Mucosa of rectum (tissue), 2 donors: ENCODE results near the gene AMOT.

ENCODE experiments used
- H3K27ac ChIP-seq, 2 donors: one replicate each; pipeline ENCODE4 v1.7.0; 2013; ENCODE audit warnings: inconsistent platforms in 2 of 2, low read depth in 2 of 2, low read length in 2 of 2
- H3K27me3 ChIP-seq, 2 donors: one replicate each; pipeline ENCODE4 v1.7.0; 2013; ENCODE audit warnings: low read length in 2 of 2; ENCODE audit not compliant: control insufficient read depth in 2 of 2, insufficient read depth in 2 of 2
- H3K36me3 ChIP-seq, 2 donors: one replicate each; pipeline ENCODE4 v1.7.0; 2013; ENCODE audit warnings: low read length in 2 of 2; ENCODE audit not compliant: control insufficient read depth in 2 of 2, insufficient read depth in 2 of 2
- H3K4me1 ChIP-seq, 2 donors: one replicate each; pipeline ENCODE4 v1.7.0; 2013; ENCODE audit warnings: low read length in 2 of 2, mild to moderate bottlenecking in 1 of 2; ENCODE audit not compliant: control insufficient read depth in 2 of 2, insufficient read depth in 2 of 2
- H3K4me3 ChIP-seq, 2 donors: one replicate each; pipeline ENCODE4 v1.7.0; 2013; ENCODE audit warnings: low read length in 2 of 2
- H3K9ac ChIP-seq, 2 donors: one replicate each; pipeline ENCODE4 v1.7.0; 2013; ENCODE audit warnings: low read length in 2 of 2, low read depth in 1 of 2, mild to moderate bottlenecking in 1 of 2
- H3K9me3 ChIP-seq, 2 donors: one replicate each; pipeline ENCODE4 v1.7.0; 2013; ENCODE audit warnings: low read length in 2 of 2; ENCODE audit not compliant: control insufficient read depth in 2 of 2
- donor health status: healthy.
- donor health status: Normal muscosa, but diverticular disease.

AMOT gene

DNA sequence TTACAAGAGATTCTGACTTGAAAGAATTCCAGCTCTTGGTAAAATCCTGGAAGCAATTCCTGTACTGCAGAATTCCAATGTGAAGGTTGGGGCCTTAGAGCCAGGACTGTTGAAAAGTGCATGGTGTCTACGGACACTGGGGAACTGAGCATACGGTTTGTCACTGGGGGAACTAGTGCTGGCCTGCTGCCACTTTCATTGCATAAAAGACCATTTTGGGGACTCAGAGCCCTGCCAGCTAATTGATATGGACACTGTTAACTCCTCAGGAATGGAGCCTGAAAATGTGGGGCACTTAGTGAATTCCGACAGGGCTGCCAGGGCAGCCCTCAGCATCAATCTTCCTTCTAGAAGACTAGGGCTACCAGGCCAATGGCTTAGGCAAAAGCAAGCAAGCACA is 55.9 kb downstream of the AMOT start:
- Histone ChIP-seq H3K9ac (no peak overlapping the region), H3K4me3 (no peak overlapping the region), H3K4me1 (no peaks in the 10 kb centered on the region), H3K36me3 (no peaks in the 10 kb centered on the region), H3K9me3 (no peaks in the 10 kb centered on the region), H3K27me3 (peaks cover 0 to 3% of the 10 kb centered on the region in 2 donors), H3K27ac (no peak overlapping the region)

DNA sequence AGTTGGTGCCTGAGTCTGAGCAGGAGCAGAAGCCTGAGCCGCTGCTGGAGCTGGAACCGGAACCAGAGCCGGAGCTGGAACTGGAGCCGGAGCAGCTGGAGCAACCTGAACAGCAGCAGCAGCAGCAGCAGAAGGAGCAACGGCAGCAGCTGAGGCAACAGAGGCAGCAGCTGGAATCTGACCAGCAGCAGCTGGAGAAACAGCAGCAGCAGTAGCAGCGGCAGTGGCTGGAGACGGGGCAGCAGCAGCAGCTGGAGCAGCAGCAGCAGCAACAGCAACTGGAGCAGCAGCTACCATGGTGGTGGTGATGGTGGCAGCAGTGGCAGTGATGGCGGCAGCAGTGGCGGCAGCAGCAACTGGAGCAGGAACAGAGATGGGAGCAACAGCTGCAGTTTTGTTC is 61.5 kb downstream of the AMOT start:
- H3K27me3 ChIP-seq, result no peaks in the 10 kb centered on the region
- no peaks in the 10 kb centered on the region for H3K9me3 ChIP-seq
- H3K36me3 ChIP-seq, result peaks cover 0 to 3% of the 10 kb centered on the region in 2 donors
- H3K27ac ChIP-seq, result no peak overlapping the region
- H3K9ac ChIP-seq, result no peak overlapping the region
- no peaks in the 10 kb centered on the region for H3K4me1 ChIP-seq
- H3K4me3 ChIP-seq, result no peak overlapping the region

DNA sequence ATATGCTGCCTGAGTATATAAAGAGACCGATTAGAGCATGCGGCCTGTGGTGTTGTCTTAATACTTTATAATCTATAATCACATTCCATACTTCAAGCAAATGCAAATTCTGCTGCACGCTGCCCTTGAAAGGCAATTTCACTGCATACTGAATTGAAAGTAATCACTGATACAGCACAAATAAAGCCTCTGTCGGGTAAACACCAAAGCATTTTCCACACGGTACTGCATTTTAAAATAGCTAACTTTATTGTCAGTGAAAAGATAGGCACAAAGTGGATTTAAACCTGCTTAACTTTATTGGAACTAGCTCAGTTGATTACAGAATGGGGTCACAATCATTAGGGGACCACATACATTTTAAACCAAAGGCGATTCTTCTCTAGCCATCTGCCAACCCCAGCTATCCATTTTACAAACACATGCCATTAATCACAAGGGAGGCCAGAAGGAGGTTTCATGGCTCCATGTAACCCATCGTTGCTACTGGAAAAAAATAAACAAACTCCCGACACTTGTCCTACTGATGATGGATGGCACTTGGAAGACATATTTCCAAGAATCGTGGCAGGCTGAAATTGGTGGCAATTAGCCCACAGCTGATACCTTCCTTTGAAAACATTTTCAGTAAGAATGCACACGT is 65.9 kb downstream of the AMOT start:
- H3K27ac ChIP-seq, result no peak overlapping the region
- no peaks in the 10 kb centered on the region for H3K4me1 ChIP-seq
- H3K9me3 ChIP-seq, result no peaks in the 10 kb centered on the region
- H3K36me3 ChIP-seq, result peaks cover 0 to 3% of the 10 kb centered on the region in 2 donors
- H3K9ac ChIP-seq, result no peak overlapping the region
- H3K4me3 ChIP-seq, result no peak overlapping the region
- H3K27me3 ChIP-seq, result no peaks in the 10 kb centered on the region

DNA sequence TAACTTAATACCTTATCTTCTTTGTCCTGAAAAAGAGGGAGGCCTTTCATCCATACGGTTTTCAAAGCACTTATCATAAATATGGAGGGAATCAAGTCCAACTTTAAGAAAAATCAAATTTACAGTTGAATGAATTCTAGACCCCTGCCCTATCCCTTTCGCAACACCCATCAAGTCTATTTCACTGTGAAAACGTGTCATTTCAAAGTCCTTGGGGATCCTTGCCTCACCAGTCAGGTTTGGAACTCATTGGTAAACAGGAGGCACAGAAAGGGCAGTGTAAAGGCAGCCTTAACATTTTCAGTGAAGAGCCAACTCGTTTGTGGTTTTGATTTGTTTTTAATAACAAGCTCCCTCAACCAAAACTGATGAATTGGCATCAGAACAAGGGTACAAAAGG is 66.5 kb downstream of the AMOT start:
- H3K27ac ChIP-seq, result no peak overlapping the region
- H3K4me1 ChIP-seq, result no peaks in the 10 kb centered on the region
- H3K9ac ChIP-seq, result no peak overlapping the region
- H3K27me3 ChIP-seq, result no peaks in the 10 kb centered on the region
- H3K4me3 ChIP-seq, result no peak overlapping the region
- H3K9me3 ChIP-seq, result no peaks in the 10 kb centered on the region
- no peaks in the 10 kb centered on the region for H3K36me3 ChIP-seq

DNA sequence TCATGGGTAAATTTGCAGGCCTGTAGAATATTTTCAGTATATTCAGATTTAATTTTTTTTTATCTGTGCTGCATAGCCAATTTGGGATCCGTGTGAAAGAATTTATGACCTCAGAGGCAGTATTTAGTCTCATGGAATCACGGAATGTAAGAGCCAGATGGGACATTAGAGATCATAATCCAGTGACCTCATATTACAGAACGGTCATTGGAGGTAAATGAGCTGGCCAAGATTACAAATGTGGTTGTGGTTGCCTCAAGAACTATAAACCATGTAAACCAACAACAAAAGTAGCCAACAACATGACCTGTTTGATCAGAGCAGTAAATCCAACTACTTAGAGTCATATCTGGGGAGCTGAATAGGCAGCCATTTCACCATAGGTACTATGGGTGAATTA is 71.6 kb downstream of the AMOT start:
- H3K4me1 ChIP-seq, result no peaks in the 10 kb centered on the region
- no peak overlapping the region for H3K9ac ChIP-seq
- H3K9me3 ChIP-seq, result no peaks in the 10 kb centered on the region
- H3K36me3 ChIP-seq, result no peaks in the 10 kb centered on the region
- no peak overlapping the region for H3K27ac ChIP-seq
- H3K4me3 ChIP-seq, result no peak overlapping the region
- H3K27me3 ChIP-seq, result peaks cover 0 to 2% of the 10 kb centered on the region in 2 donors

DNA sequence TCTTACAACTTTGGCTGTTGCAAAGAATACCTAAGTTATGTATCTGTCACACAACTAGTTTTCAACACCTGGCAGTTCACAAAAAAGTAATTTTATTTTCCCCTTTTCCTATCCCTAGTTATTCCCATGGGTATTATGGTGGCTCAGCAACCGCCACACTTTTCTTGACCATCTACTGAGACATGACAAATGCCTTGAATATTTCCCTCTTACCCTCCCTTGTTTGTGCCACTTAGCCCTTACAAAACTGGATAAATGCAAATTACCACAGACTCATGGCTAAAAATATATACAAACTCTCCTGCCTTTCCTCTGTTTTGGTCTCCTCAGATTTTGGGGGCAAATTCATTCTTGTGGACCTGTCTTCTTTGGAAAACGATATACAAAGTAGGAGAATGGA is 72.1 kb downstream of the AMOT start:
- Histone ChIP-seq H3K27me3 (peaks cover 0 to 2% of the 10 kb centered on the region in 2 donors), H3K36me3 (no peaks in the 10 kb centered on the region)

DNA sequence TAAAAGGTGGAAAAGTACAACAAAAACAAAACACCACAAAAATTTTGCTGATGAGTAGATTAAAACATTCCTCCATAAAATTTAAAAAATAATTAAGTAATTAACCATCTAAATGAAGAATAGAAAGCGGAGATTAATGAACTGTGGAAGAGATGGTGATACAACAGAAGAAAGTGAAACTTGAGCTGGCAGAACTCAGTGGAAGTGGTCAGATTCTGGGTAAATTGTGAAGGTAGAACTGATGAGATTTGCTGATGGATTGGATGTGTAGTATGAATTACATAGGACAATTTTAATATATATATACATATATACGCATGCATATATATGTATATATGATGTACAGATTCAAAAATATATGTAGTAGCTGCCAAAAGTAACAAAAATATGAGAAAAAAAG is 73.9 kb downstream of the AMOT start:
- Histone ChIP-seq H3K27ac (no peak overlapping the region), H3K27me3 (peaks cover 0 to 2% of the 10 kb centered on the region in 2 donors), H3K9me3 (no peaks in the 10 kb centered on the region), H3K4me3 (no peak overlapping the region), H3K9ac (no peak overlapping the region), H3K36me3 (no peaks in the 10 kb centered on the region), H3K4me1 (no peaks in the 10 kb centered on the region)

More for the DNA sequence above, 72.1 kb downstream of the AMOT start:
- no peak overlapping the region for H3K27ac ChIP-seq
- no peak overlapping the region for H3K4me3 ChIP-seq
- no peaks in the 10 kb centered on the region for H3K9me3 ChIP-seq
- no peak overlapping the region for H3K9ac ChIP-seq
- no peaks in the 10 kb centered on the region for H3K4me1 ChIP-seq

DNA sequence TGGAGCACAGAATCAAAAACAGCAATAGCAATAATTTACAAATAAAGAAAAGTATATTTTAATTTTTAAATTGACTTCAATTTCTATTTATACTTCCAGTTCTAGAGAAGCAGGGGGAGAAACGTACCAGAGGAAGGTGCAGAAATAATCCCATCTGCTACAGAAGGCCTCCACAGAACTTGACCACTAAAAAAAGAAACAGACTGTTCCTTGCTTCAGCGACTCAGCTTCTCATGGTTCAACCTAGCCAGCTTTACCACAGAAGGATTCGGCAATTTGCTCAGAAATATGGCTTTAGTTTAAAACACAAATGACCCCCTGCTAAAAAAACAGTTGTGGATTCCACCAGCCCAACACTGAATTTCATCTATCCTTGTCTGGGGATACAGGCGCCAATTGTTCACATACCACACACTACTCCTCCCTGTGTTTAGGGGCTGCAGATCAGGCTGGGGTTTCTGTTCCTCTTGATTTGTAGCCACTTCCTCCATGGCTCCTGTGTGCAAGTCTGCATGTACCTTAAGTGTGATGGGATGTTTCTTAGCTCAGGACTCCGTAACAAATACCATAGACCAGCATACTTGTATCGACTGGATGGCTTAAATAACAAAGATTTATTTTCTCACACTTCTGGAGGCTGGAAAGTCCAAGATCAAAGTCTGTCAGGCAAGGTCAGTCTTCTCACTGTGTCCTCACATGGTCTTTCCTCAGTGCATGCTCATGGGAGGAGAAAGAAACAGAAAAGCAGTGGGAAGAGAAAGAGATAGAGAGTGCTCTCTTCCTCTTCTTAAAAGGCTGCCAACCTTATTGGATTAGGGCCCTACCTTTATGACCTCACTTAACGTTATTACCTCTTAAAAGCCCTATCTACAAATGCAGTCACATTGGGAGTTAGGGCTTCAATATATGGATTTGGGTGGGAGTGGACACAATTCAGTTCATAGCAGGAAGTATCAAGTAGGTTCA is 79.1 kb downstream of the AMOT start:
- no peak overlapping the region for H3K9ac ChIP-seq
- no peak overlapping the region for H3K27ac ChIP-seq
- no peaks in the 10 kb centered on the region for H3K4me1 ChIP-seq
- no peak overlapping the region for H3K4me3 ChIP-seq
- peaks cover 0 to 2% of the 10 kb centered on the region in 2 donors for H3K27me3 ChIP-seq
- no peaks in the 10 kb centered on the region for H3K9me3 ChIP-seq
- no peaks in the 10 kb centered on the region for H3K36me3 ChIP-seq

DNA sequence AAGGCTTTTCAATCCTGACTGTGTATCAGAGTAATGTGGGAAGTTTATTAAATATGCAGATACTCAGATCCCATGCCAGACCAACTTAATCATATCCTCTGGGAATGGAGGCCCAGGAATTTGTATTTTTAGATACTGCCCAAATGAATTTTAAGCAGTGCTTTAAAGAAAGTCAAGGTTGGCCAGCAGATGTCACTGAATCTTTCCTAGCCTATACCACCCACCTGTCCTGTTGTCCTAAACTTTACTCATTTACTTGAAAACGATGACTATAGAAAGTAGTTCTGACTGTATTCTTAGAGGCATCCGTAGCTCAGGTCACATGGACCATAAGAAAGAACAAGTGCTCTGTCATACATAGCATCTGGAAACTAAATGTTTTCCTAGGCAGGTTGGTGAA is 79.9 kb downstream of the AMOT start:
- H3K36me3 ChIP-seq, result no peaks in the 10 kb centered on the region
- H3K27me3 ChIP-seq, result no peaks in the 10 kb centered on the region
- H3K9me3 ChIP-seq, result no peaks in the 10 kb centered on the region
- H3K27ac ChIP-seq, result no peak overlapping the region
- no peak overlapping the region for H3K4me3 ChIP-seq
- H3K4me1 ChIP-seq, result no peaks in the 10 kb centered on the region
- H3K9ac ChIP-seq, result no peak overlapping the region

DNA sequence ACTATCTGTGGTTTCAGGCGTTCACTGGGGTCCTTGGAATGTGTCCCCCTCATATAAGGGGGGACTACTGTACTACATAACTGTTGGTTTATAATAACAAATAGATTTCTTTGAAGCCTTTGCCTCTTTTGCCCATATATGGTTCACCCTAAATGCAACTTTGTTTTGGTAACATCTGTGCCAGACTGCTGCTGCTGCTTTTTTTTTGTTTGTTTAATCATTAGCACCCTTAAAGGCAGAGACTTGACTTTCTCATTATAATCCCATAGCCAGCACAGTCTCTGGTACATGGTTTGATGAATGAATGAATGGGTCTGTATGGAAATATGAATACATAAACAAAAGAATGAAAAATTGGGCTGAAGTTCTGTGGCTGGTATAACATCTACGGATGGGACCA is 80.7 kb downstream of the AMOT start:
- no peak overlapping the region for H3K27ac ChIP-seq
- H3K36me3 ChIP-seq, result no peaks in the 10 kb centered on the region
- no peaks in the 10 kb centered on the region for H3K9me3 ChIP-seq
- no peaks in the 10 kb centered on the region for H3K4me1 ChIP-seq
- no peak overlapping the region for H3K4me3 ChIP-seq
- no peaks in the 10 kb centered on the region for H3K27me3 ChIP-seq
- H3K9ac ChIP-seq, result no peak overlapping the region
